ENCODE results near the gene TEKT3.

The TEKT3 gene

GRCh38 chr17:15261802-15262290 is 79.6 kb downstream of the TEKT3 start:
- TF ChIP-seq POLR2A (IDR thresholded peaks at IDR 0.05; ENCODE audit: low read length) (no peak), GATA1 (IDR thresholded peaks at IDR 0.05; ENCODE audit: low read depth, low read length) (no peak)
- peak; percentile 43 to 57 for DNase-seq

- TF ChIP-seq GATA1 (IDR thresholded peaks at IDR 0.05; ENCODE audit: low read depth, low read length), result no peak
- TF ChIP-seq POLR2A (IDR thresholded peaks at IDR 0.05; ENCODE audit: low read length), result no peak
- peak; percentile 53 to 60 for DNase-seq
Observed at GRCh38 chr17:15261258-15261801, 80.1 kb downstream of the TEKT3 start.

- peak; percentile 86 to 92 for DNase-seq
Observed at GRCh38 chr17:15260376-15261257, 80.8 kb downstream of the TEKT3 start.

GRCh38 chr17:15257796-15258512 is 83.4 kb downstream of the TEKT3 start:
- DNase-seq, result no peak
- TF ChIP-seq GATA1 (IDR thresholded peaks at IDR 0.05; ENCODE audit: low read depth, low read length) (no peak), POLR2A (IDR thresholded peaks at IDR 0.05; ENCODE audit: low read length) (no peak)

More at GRCh38 chr17:15260376-15261257, 80.8 kb downstream of the TEKT3 start:
- peak; percentile 75 for TF ChIP-seq POLR2A (IDR thresholded peaks at IDR 0.05; ENCODE audit: low read length)
- TF ChIP-seq GATA1 (IDR thresholded peaks at IDR 0.05; ENCODE audit: low read depth, low read length), result no peak

- DNase-seq, result peak; percentile 75 to 82
- TF ChIP-seq POLR2A (IDR thresholded peaks at IDR 0.05; ENCODE audit: low read length) (peak; percentile 46), GATA1 (IDR thresholded peaks at IDR 0.05; ENCODE audit: low read depth, low read length) (no peak)
Observed at GRCh38 chr17:15257258-15257788, 84.1 kb downstream of the TEKT3 start.

- DNase-seq, result peak in 1 of 2 experiments; percentile 34
- no peak for TF ChIP-seq POLR2A (IDR thresholded peaks at IDR 0.05; ENCODE audit: low read length)
- TF ChIP-seq GATA1 (IDR thresholded peaks at IDR 0.05; ENCODE audit: low read depth, low read length), result no peak
Observed at GRCh38 chr17:15256689-15257088, 84.7 kb downstream of the TEKT3 start.

GRCh38 chr17:15255713-15256454 is 85.5 kb downstream of the TEKT3 start:
- DNase-seq, result peak in 1 of 2 experiments; percentile 8
- TF ChIP-seq POLR2A (IDR thresholded peaks at IDR 0.05; ENCODE audit: low read length) (peak; percentile 14), GATA1 (IDR thresholded peaks at IDR 0.05; ENCODE audit: low read depth, low read length) (no peak)

All from erythroblast (primary cell).